Suppressor macrophage treated with lipopolysaccharide for 4 hours (primary cell): ENCODE data around the gene RPGRIP1L.
"Not testable (repeated sequence)": the region's sequence is repeated elsewhere in the genome, so short reads cannot be mapped to it uniquely, and the experiment has no call there.

Source experiments
- DNase-seq: peaks from one replicate; pipeline ENCODE4 v3.0.0-alpha.2; 2020

RPGRIP1L gene

DNA sequence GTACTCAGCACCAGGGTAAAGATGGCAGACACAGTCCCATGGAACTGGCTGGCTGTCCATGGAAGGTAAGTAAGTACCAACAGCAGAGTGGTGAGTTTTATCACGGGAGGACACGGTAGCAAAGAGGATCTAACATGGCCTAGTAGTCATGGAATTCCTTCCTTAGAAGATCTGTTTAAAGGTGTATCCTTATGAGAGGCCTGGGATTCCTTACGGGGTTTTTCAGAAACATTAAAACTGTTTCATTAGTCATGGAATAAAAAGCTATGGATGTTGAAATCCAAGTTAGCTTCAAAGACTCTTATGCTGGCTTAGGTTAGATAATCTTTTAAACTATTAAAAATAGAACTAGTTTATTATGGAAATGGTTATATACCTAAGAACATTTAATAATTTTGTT is 7.7 kb upstream of the RPGRIP1L start:
- no peak for DNase-seq

DNA sequence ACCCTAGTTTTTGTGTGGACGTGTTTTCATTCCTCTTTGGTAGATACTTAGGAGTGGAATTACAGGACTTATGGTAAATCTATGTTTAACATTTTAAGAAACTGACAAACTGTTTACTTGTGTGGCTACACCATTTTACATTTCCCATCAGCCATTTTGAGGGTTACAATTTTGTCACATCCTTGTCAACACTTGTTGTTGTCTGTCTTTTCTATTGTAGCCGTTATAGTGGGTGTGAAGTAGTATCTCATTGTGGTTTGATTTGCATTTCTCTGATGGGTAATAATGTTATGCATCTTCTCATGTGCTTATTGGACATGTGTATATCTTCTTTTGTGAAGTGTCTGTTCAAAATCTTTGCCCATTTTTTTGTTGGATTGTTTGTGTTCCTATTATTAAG is 4.8 kb upstream of the RPGRIP1L start:
- no peak for DNase-seq

DNA sequence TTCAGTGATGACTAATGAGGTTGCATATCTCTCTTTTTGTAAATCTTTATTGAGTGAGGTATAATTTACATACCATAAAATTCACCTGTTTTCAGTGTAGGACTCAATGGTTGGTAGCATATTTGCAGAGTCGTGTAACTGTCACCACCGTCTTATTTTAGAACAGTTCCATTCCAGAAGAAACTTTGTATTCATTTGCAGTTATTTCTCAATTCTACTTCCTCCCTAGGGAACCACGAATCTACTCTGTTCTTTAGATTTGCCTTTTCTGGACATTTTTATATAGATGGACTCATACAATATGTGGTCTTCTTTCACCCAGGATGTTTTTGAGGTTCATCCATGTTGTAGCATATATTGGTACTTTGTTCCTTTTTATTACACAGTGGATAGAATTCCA is 4.0 kb upstream of the RPGRIP1L start:
- DNase-seq: no peak

DNA sequence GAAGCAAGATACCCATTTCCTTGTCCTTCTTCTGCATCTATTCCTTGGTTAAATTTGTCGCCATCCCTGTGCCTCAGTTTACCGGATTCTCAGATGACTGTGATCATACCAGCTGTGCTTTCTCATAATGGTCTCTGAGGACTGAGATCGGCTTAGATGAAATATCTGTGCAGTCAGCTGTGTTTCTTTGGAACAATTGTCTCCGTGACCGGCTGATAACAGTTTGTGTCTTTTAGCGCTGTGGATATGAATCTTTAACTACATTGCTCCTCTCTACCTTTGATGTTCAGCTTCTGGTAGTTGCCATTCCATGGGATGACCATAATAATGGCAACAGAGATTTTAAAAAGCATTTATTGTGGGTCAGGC is 770 bp upstream of the RPGRIP1L start:
- no peak for DNase-seq

DNA sequence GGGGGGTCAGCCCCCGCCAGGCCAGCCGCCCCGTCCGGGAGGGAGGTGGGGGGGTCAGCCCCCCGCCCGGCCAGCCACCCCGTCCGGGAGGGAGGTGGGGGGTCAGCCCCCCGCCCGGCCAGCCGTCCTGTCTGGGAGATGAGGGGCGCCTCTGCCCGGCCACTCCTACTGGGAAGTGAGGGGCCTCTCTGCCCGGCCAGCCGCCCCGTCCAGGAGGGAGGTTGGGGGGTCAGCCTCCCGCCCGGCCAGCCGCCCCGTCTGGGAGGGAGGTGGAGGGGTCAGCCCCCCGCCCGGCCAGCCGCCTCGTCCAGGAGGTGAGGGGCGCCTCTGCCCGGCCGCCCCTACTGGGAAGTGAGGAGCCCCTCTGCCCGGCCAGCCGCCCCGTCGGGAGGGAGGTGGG is 5.4 kb downstream of the RPGRIP1L start:
- DNase-seq: not testable (repeated sequence)

DNA sequence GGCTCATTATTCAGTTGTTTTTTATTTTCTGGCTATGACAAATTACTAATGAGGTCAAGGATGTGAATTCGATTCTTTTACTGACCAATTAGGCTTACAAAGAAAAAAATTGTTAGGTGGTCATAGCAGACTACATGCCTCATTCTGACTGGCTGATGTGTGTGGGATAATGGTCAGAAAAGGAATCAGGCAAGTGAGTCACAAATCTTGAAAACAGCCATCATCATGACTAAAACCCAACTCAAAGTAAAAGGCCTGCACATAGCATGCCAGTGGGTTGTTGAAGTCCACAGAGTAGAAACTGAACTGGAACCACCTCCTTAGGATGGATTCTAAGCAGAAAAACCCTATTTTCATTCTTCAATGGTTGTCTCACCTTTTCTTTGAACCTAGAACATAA is 8.6 kb downstream of the RPGRIP1L start:
- no peak for DNase-seq

DNA sequence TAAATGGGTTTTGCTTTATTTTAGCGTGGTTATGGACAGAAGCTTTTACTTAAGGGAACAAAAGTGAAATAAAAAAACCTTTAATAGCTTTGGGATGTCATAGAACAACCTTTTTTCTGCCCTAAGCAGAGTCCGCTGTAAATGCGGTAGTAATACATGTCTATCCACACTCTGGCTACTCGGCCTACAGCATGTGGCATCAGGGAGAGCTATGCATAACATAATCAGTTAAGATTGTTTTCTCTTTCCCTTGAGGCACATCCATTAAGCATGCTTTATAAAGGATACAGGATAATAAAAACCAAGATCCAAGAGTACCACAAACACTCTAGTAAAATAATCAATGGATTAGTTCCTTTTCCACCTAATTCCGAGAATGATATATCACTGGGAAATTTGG is 10.3 kb downstream of the RPGRIP1L start:
- DNase-seq: no peak

DNA sequence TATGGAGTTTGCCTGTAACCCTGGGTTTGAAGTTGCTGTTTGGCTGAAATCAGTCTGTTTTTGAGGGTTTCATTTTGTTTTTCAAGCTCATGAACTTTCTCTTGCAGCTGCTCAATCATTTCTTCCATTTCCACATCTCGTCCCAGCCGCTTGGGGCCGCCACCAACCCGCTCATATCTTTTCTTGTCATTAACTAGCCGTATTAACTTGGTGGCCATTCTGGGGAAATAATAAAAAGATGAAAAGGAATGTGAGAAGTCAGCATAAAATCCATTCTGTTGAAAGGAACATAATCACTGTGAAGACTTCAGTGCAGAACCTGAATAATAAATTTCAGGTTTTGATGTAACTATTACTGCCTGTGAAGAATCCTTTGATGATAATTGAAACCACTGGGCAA is 11.5 kb downstream of the RPGRIP1L start:
- DNase-seq: no peak

DNA sequence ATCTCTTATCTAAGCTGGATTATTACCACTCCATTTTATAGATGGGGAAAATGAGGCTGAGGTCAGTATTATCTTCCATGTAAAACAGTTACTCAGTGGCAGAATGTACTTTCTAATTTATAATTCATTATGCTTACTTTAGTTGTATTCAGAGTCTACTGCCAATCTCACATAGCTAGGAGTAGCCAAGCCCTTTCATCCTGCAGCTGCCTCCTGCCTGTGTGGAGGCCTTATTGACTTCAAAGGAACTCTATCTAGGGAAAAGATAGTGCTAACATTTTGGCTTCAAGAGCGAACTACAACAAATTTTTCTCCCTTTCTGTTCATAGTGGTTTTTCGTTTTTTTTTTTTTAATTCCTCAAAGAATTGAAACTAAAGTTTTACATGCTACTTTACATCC is 12.9 kb downstream of the RPGRIP1L start:
- DNase-seq: no peak

DNA sequence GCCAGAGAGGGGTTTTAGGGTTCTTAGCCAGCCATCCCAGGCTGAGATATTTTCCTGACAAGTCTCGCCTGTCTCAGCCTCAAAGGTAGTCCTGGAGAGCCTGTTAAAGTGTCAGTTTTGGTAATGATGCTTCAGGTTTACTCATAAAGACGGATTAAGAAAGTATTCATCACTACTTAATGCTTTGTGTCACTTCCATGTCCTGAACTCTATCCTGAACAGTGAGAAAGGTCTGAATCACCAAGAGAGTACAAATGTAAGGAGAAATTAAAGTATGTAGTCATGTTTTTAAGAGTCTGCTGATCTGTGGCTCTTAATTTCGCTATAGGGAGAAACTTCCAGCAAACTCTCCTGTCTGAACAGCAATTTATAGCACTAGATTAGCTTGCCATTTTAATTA is 14.0 kb downstream of the RPGRIP1L start:
- DNase-seq: no peak

DNA sequence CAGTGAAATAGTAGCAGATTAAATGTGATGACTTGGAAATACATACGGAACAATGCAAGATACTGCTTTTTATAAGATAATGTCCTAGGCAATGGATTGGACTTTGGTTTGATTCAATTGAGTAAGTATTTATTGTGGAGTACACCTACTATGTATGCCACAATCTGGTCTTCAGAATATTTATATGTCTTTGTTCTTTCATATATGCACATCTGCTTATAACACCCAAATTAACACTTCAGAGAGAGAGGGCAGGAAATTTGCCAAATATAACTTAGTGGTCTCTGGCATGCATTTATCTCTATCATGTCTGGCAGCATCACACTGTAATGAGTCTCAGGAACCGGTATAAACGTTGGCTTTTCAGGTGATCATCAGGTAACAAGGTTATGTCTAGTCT is 16.9 kb downstream of the RPGRIP1L start:
- DNase-seq: no peak

DNA sequence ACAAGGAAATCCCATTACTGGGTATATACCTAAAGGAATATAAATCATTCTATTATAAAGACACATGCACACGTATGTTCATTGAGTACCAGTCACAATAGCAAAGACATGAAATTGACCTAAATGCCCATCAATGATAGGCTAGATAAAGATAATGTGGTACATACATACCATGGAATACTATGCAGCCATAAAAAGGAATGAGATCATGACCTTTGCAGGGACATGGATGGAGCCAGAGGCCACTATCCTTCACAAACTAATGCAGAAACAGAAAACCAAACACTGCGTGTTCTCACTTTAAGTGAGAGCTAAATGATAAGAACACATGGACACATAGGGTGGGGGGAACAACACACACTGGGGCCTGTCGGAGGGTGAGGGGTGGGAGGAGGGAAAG is 18.3 kb downstream of the RPGRIP1L start:
- DNase-seq: not testable (repeated sequence)

DNA sequence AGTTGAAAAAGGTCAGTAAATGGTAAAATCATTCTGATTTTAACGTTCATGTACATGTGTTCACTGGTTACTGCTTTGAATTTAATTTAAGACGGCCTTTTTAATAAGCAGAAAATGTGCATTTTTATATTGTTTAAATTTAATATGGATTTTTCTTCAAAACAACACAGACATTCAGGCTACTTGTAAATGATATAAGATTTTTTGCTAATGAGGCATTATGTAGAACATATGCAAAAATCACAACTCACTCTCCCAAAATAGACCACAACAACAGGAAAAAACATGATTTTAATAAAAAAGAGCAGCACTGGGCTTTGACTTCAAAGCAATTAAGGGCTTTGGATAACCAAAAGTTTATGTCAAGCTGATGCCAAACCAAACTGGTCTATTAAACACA is 22.3 kb downstream of the RPGRIP1L start:
- no peak for DNase-seq

DNA sequence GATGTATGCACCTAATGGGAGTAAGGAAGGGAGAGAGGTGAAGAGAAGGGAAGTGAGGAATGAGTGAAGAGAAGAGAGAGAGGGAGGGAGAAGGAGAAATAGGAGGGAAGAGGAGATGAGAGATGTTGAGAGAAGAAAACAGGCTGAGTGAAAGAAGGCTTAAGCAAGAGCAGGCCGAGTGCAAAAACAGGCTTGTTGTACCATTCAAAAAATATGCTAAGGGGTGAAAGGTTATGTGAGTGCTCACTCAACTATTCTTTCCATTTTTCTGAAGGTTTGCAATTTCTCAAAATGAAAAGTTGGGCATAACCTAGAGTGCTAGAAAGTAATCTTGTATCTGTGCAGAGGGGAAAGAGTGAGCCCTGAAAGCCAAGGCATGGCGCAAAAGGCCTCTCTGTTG is 22.9 kb downstream of the RPGRIP1L start:
- DNase-seq: no peak

DNA sequence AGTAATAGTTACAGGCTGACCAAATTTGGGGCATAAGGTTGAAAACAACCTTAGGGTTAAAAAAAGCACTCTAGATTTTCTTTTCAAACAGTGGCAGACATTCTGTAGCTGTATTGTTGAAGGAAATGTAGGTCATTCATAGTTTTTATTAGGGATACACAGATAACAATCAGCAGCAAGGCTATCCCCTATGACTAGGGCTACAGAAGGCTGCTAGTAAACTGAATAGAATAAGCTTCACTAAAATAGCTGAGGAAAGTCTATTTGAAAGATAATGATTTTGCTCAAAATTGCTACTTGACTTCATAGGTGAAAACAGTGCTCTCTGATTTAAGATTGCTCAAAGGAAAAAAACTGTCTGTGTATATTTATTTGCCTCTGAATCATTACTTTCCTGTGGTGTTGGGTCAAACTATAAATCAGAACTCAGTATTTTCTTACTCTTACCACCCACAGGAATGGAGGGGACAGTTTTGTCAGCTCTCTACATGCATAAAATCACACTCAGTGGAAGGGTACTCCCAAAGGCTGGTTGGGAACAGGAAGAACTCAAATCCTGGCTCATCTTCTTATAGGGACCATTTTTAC is 24.8 kb downstream of the RPGRIP1L start:
- DNase-seq: no peak

DNA sequence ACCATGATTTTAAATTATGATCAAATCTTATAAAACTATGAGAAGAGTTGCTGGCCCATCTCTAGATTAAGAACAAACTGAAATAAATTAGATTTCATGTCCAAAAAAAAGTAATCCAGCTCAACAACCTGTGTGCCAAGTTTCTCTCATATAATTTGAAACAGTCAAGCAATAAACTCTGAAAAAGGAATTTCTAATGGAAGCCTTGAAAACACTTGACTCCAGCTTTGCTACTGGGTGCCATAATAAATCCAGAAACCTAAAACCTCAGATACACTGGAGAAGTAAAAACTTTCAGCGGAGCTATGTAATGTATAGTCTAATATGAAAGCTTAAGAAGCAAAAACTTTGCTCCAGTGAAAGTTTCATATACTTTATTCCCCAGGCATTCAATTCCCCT is 25.5 kb downstream of the RPGRIP1L start:
- no peak for DNase-seq

DNA sequence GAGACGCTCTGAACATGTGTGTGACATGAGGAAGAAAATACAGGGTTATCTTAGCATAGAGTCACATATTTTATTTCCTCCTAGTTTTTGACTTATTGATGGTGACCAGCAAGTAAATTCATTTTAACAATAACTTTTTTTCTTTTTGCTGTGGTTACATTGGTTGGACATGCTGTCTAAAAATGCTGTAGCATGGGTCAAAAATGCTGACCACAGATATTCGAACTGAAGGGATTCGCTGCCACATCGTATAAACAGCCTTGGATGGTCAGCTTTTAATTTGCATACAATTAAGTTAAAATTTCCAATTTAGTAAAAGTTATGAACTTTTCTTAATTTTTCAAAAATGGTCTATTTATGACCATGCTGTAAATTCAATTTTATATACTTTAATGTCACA is 30.5 kb downstream of the RPGRIP1L start:
- DNase-seq: no peak

DNA sequence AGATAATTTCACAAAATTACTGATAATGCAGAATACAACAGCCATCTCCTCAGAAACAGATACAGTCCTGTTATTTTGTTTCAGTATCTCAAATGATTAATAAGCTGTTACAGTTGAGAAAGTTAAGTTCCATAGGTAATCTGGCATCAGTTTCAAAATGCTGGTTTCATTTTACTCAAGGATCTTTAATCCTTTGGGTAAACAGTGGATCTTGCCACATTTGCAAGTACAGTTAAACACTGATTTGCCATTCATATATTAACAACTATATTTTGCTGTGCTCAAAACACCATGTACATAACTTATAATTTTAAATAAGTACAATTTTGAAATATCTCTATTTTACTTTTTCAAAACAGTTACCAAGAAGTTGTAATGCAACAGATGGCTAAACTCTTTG is 31.2 kb downstream of the RPGRIP1L start:
- no peak for DNase-seq

DNA sequence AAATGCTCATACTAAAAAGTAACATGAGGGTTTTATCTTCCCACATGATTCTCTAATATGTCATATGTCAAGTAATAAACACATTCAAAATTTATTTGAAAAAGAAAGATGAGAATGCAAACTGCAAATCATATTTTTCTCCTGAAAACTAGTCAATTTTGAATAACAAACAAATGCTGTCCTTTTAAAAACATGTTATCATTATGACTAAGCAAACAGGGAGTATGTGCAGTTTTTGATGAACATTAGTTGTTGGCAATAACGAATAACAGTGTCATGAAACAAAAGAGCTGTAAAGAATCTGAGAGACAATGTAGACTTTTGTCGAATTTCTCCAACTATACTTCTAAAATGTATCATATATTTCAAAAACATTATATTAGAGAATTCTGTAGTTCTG is 34.8 kb downstream of the RPGRIP1L start:
- no peak for DNase-seq

DNA sequence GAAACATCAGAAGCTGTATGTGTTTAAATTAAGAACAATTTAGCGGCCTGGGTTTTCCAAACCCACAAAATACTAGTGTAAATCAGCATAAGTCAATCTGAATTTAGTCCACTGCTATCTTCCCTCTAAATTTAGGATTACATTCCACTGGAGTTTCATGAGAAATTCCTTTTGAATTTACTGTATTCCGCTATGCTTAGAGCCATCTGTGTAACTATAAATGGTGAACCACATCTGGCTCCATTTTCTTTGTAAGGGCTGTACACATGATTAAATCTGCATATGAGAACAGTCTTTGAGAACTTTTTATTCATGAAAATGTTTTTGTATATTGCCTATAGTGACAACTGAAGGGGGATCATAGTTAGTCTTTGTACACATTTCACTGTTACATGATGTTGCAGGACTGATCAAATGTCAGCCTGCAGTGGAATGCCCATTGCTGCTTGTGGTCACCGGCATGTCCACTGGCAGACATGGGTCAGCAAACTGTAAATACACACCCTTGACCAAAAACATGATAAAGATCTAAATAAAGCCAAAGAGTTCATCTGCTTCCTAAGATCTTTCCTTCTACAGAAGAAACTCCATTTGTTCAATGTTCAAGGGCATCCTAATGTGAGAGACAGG is 36.8 kb downstream of the RPGRIP1L start:
- DNase-seq: no peak

DNA sequence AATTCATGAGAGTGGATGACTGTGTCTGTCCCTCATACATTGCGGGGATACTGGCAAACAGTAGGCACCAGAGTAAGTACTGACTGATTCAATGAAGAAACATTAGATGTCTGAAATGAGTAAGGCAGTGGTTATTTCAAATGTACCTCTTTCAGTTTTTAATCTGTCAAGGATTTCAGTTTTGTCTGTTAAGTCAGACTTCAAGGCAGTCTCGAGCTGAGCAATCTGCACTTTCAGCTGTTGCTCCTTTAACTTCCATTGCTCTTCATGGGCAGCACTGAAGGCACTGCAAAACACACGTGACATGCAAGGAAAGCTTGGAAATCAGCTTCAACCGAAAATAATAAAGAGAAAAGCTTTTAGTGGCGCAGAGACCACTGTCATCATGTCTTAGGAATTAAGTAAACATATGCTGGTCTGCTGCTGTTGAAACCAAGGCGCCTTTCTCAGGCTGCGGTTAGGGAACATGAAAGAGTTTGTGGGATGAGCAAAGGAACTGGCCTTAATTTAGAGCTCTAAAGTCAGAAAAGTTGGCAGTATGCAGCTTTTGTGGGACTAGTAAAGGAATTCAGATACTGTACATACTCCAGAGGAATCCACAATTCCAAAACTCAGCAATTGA is 38.8 kb downstream of the RPGRIP1L start:
- no peak for DNase-seq

DNA sequence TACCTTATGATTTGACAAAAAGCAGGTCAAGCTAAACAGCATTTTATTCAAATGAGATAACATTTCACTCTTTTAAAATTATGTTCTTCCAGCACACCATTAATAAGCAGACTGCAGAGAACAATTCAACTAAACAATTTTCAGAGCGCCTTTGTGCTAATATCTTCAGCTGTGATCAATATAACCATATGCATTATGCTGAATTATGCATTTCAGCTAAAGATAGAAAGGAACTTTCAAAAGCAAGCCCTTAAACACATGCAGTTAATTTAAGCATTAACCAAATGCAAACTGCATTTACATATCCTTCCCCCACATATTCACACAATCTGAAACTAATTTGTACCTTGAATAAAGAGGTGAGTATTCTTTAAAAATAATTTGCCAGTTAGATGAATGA is 41.6 kb downstream of the RPGRIP1L start:
- DNase-seq: no peak

DNA sequence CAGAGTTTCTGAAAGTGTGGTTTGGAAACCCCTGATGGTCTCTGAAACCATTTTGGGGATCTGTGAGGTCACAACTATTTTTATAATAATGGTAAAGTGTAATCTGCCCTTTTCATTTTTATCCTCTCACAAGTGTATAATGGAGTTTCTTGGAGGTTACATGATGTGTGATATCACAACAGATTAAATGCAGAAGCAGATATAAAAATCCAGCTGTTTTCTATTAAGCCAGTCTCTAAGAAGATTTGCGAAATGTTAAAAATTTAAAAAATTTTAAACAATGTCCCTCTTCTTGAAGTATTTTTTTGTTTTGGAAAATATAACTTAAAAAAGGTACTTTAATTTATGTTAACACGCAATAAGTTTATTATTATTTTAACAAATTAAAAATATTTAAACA is 48.7 kb downstream of the RPGRIP1L start:
- DNase-seq: no peak

DNA sequence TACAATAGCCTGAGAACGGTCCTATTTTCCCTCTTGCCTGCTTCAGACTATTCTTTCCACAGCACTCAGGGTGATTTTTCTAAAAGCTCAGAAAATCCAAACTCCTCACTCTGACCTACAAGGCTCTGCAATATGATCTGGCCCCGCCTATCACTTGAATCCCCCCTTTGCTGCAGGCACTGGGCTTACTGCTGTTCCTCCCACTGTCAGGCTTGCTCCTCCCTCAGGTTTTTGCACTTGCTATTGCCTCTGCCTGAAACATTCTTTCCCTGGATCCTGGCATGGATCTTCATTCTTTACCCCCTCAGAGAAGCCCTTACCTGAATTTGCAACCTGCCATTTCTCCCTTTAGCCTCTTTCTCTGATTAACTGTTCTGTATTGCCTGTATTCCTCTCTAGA is 52.3 kb downstream of the RPGRIP1L start:
- no peak for DNase-seq

DNA sequence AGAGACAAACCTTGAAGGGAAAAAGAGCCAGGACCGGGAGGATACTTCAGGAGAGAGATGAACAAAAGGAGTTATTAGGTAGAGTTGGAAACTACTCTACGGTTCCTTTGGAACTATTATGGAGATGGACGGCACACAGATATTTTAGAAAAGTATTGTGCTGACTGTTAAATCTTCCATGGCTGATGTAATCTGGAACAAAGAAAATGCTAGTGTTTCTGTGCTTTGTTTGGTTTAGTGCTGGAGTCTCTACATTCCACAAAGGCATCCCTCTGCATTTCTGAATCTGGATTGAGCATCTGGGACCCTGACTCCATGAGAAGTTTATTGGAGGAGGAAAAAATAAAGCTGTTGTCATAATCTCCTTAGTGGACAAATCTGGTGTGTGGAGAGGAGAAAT is 57.2 kb downstream of the RPGRIP1L start:
- DNase-seq: no peak
